ENCODE data around the gene FRMD4A. TPM values are rescaled to one million over a fixed set of nuclear protein-coding genes. Genes with fewer than 3 reads are reported as not detected.
"Not testable (repeated sequence)": the region's sequence is repeated elsewhere in the genome, so short reads cannot be mapped to it uniquely, and the experiment has no call there.

Gene FRMD4A
- total RNA-seq, 1 donor from 2014 or later: 23.7 TPM

GRCh38 chr10:13803566-13804554, 526.9 kb downstream of the FRMD4A start:
- intact Hi-C loops (cut with DNase I): no loop called here
- no peak for DNase-seq (ENCODE audit: low spot score)

- DNase-seq (ENCODE audit: low spot score): no peak
- intact Hi-C loops (cut with DNase I): no loop called here
These were observed 528.8 kb downstream of the FRMD4A start for GRCh38 chr10:13801907-13802288.

- intact Hi-C loops (cut with DNase I): no loop called here
- DNase-seq (ENCODE audit: low spot score): no peak
These were observed 529.4 kb downstream of the FRMD4A start for GRCh38 chr10:13801156-13801906.

GRCh38 chr10:13797164-13797563, 533.6 kb downstream of the FRMD4A start:
- DNase-seq (ENCODE audit: low spot score): no peak
- intact Hi-C loops (cut with DNase I): no loop called here

GRCh38 chr10:13795653-13796555, 534.8 kb downstream of the FRMD4A start:
- DNase-seq (ENCODE audit: low spot score): no peak
- intact Hi-C loops (cut with DNase I): no loop called here

- intact Hi-C loops (cut with DNase I): loop anchor here (5.0 kb wide), 2 partner anchors 97 to 157 kb away; no protein-coding TSS in a partner anchor
- DNase-seq (ENCODE audit: low spot score): no peak
These were observed 535.6 kb downstream of the FRMD4A start for GRCh38 chr10:13794992-13795612.

GRCh38 chr10:13792006-13792405, 538.7 kb downstream of the FRMD4A start:
- intact Hi-C loops (cut with DNase I): loop anchor here (5.0 kb wide), 2 partner anchors 100 to 160 kb away; no protein-coding TSS in a partner anchor
- DNase-seq (ENCODE audit: low spot score): peak; percentile 85

- intact Hi-C loops (cut with DNase I): loop anchor here (5.0 kb wide), 2 partner anchors 101 to 161 kb away; no protein-coding TSS in a partner anchor
- no peak for DNase-seq (ENCODE audit: low spot score)
These were observed 539.2 kb downstream of the FRMD4A start for GRCh38 chr10:13791483-13791882.

GRCh38 chr10:13790196-13790595, 540.5 kb downstream of the FRMD4A start:
- DNase-seq (ENCODE audit: low spot score): no peak
- intact Hi-C loops (cut with DNase I): loop anchor here (5.0 kb wide), 2 partner anchors 102 to 162 kb away; no protein-coding TSS in a partner anchor

- intact Hi-C loops (cut with DNase I): loop anchor here (5.0 to 10.0 kb wide), 3 partner anchors 215 to 688 kb away; no protein-coding TSS in a partner anchor
- no peak for DNase-seq (ENCODE audit: low spot score)
These were observed 541.3 kb downstream of the FRMD4A start for GRCh38 chr10:13789448-13789829.

GRCh38 chr10:13788711-13789447, 541.8 kb downstream of the FRMD4A start:
- intact Hi-C loops (cut with DNase I): loop anchor here (5.0 to 10.0 kb wide), 3 partner anchors 216 to 688 kb away; no protein-coding TSS in a partner anchor

GRCh38 chr10:13788320-13788600, 542.5 kb downstream of the FRMD4A start:
- no peak for DNase-seq (ENCODE audit: low spot score)
- intact Hi-C loops (cut with DNase I): loop anchor here (5.0 to 10.0 kb wide), 3 partner anchors 217 to 689 kb away; no protein-coding TSS in a partner anchor

More at GRCh38 chr10:13788711-13789447, 541.8 kb downstream of the FRMD4A start:
- DNase-seq (ENCODE audit: low spot score): no peak

- intact Hi-C loops (cut with DNase I): loop anchor here (1.0 to 10.0 kb wide), 4 partner anchors 218 to 690 kb away; no protein-coding TSS in a partner anchor
- no peak for DNase-seq (ENCODE audit: low spot score)
These were observed 543.7 kb downstream of the FRMD4A start for GRCh38 chr10:13787015-13787421.

GRCh38 chr10:13784067-13784466, 546.7 kb downstream of the FRMD4A start:
- intact Hi-C loops (cut with DNase I): loop anchor here (10.0 kb wide), 2 partner anchors 221 to 411 kb away; no protein-coding TSS in a partner anchor
- DNase-seq (ENCODE audit: low spot score): no peak

- no peak for DNase-seq (ENCODE audit: low spot score)
- intact Hi-C loops (cut with DNase I): loop anchor here (5.0 to 10.0 kb wide), 3 partner anchors 72 to 415 kb away; no protein-coding TSS in a partner anchor
These were observed 551.0 kb downstream of the FRMD4A start for GRCh38 chr10:13779748-13780147.

- not testable (repeated sequence) for DNase-seq (ENCODE audit: low spot score)
- intact Hi-C loops (cut with DNase I): loop anchor here (1.0 to 5.0 kb wide), 2 partner anchors 71 to 117 kb away; no protein-coding TSS in a partner anchor
These were observed 552.1 kb downstream of the FRMD4A start for GRCh38 chr10:13778693-13778960.

GRCh38 chr10:13776861-13777311, 553.8 kb downstream of the FRMD4A start:
- intact Hi-C loops (cut with DNase I): loop anchor here (2.0 to 5.0 kb wide), 2 partner anchors 70 to 164 kb away; no protein-coding TSS in a partner anchor
- DNase-seq (ENCODE audit: low spot score): no peak

Data from cardiac septum (tissue), 1 donor.